ENCODE results near the gene ASB4.

Gene ASB4

DNA sequence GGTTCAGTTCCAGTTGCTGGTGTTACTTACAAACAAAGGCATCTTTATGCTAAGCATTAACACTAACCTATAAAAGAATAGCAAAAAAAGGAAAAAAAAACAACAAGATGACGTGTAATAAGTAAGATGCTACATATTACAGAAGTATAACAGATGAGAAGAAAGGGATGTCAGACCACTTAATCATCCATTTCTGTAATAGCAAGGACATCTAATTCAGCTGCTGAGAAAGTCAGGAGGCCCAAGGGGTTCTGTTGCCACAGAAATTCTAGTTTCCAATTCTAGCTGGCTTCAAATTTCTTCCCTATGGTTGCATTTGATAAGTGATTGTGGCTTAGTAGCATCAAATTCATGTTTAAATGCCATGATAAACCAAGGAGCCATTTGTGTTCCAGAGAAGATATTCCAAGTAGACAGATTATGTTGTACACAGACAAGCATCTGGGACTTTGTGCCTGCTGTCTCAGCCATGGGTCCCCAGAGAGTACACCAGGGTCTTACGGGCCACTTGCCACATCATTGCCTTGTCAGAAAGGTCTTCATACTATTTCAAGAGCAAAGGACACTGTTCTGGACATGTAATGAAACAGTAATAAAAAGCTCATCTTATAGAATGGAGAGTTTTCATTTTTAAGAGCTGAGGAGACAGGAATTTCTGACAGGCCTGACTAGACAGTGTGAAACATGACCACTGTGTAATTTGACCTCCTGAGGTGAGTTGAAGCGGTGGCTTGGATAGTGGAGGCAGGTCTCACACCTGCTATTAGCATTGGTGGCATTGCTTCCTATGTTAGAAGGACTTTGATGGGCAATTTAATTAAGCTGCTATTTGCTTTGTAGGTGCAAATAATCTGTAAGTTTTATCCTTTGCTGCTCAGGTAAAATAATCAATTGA lies 4.2 kb upstream of the ASB4 start:
- TF ChIP-seq, protein P1, sequence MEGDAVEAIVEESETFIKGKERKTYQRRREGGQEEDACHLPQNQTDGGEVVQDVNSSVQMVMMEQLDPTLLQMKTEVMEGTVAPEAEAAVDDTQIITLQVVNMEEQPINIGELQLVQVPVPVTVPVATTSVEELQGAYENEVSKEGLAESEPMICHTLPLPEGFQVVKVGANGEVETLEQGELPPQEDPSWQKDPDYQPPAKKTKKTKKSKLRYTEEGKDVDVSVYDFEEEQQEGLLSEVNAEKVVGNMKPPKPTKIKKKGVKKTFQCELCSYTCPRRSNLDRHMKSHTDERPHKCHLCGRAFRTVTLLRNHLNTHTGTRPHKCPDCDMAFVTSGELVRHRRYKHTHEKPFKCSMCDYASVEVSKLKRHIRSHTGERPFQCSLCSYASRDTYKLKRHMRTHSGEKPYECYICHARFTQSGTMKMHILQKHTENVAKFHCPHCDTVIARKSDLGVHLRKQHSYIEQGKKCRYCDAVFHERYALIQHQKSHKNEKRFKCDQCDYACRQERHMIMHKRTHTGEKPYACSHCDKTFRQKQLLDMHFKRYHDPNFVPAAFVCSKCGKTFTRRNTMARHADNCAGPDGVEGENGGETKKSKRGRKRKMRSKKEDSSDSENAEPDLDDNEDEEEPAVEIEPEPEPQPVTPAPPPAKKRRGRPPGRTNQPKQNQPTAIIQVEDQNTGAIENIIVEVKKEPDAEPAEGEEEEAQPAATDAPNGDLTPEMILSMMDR (IDR thresholded peaks at IDR 0.05), result no peak
- no peak overlapping the region for H3K27ac ChIP-seq
- no peaks in the 10 kb centered on the region for H3K36me3 ChIP-seq
- H3K27me3 ChIP-seq, result peaks cover 0 to 9% of the 10 kb centered on the region in 2 donors
- H3K4me1 ChIP-seq, result no peaks in the 10 kb centered on the region
- no peak for DNase-seq
- intact Hi-C loops (cut with DNase I; ENCODE audit: low total_unique reads), result no loop called here
- no peaks in the 10 kb centered on the region for H3K9me3 ChIP-seq
- no peak overlapping the region for H3K4me3 ChIP-seq

DNA sequence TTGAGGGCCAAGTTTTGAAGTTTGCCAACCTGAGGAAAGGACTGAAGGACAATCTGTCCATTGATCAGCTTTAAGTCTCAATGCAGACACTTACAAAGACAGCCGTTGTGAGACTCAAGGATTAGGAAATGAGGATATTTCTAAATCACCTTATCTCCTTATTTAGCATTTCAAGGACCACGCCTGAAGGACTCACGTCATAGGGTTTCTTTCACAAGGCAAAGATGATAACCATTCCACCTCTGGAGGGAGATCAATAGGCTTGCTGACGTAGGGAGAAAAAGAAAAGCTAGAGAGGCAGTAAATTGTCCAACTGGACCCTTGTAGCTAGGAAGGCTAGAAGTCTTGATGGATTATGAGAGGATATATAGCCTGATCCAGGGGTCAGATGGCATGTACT lies 3.3 kb upstream of the ASB4 start:
- H3K4me1 ChIP-seq, result no peaks in the 10 kb centered on the region
- intact Hi-C loops (cut with DNase I; ENCODE audit: low total_unique reads), result no loop called here
- peaks cover 0 to 9% of the 10 kb centered on the region in 2 donors for H3K27me3 ChIP-seq
- H3K36me3 ChIP-seq, result no peaks in the 10 kb centered on the region
- TF ChIP-seq, protein P1 (IDR thresholded peaks at IDR 0.05), result no peak
- H3K9me3 ChIP-seq, result no peaks in the 10 kb centered on the region
- no peak for DNase-seq
- H3K4me3 ChIP-seq, result no peak overlapping the region
- H3K27ac ChIP-seq, result no peak overlapping the region

DNA sequence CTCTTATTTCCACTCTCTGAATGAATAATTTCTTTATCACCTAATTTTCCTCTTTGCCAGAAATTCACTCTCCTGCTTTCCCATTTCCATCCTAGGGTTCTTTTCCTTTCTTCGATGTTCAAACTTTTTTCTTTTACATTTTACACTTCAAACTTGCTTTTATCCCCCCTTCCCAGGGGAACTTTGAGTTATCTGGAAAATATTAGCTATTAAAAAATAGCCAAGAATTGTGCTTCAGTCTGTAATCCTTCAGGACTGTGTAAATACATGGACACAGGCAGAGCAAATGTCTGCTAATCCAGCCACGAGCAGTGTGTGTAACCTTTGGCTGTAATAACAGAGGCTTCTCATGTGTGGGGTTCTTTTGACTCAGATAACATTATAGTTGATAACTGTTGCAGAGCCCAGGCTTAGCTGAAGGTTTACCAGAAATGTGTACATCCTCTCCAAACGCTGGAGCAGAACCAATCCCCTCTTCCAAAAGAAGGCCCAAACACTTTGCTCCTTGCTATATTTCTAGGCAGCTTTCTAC lies 4.6 kb downstream of the ASB4 start:
- Histone ChIP-seq H3K36me3 (no peaks in the 10 kb centered on the region), H3K9me3 (no peaks in the 10 kb centered on the region), H3K27ac (no peak overlapping the region), H3K4me3 (no peak overlapping the region), H3K27me3 (peaks cover 0 to 2% of the 10 kb centered on the region in 2 donors), H3K4me1 (no peaks in the 10 kb centered on the region)
- TF ChIP-seq, protein P1 (IDR thresholded peaks at IDR 0.05), result no peak
- intact Hi-C loops (cut with DNase I; ENCODE audit: low total_unique reads), result no loop called here
- no peak for DNase-seq

DNA sequence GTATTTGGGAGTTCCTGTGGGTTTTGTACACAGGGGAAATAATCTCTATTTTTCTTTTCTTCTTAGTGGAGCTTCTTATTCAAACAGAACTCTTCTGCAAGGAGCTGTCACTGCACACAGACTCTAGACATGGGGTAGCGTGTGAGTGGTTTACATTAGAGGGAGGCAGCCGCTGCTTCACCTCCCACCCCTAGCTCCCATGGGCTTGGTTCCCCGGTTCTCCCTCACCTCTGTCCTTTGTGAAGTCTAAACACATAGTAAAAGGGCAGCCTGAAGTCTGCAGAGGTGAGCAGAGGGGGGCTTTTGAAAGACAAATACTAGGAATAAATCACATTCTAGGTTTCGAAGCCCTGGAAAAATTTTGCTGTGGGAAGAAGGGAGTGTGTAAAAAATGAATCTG lies 5.5 kb downstream of the ASB4 start:
- no peaks in the 10 kb centered on the region for H3K9me3 ChIP-seq
- DNase-seq, result no peak
- H3K4me3 ChIP-seq, result no peak overlapping the region
- H3K36me3 ChIP-seq, result no peaks in the 10 kb centered on the region
- intact Hi-C loops (cut with DNase I; ENCODE audit: low total_unique reads), result no loop called here
- H3K27ac ChIP-seq, result no peak overlapping the region
- TF ChIP-seq, protein P1 (IDR thresholded peaks at IDR 0.05), result no peak
- H3K4me1 ChIP-seq, result no peaks in the 10 kb centered on the region
- no peaks in the 10 kb centered on the region for H3K27me3 ChIP-seq

DNA sequence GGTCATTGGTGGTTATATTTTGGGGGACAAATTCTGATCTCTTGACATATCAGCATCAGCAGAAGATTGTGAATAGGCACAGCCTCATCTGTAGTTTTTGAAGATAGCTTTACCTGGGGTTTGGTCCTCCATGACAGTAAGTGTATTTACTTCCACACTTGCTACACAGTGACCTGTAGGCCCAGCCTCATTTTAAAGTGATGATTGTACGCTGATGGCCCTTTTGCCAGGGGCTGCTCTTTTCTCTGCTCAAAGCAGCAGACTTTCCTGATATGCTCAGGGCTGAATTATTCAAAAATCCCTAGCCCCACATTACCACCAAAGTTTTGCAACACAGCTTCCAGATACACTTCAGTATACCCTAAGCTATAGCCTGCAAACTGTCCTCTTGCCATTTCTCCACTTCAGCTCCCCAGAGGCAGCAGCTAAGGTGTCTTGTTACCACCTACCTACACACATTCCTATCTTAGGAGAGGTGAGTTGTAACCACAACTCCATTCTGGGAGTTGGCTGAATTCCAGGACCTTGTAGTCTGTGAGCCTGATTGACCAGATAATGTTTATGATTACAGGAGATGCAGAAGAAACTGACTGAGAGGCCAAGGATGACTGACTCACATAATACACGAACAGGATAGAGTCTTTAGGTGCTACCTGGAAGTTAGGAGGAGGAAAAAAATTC lies 6.0 kb downstream of the ASB4 start:
- H3K36me3 ChIP-seq, result no peaks in the 10 kb centered on the region
- no peak overlapping the region for H3K27ac ChIP-seq
- no peaks in the 10 kb centered on the region for H3K27me3 ChIP-seq
- TF ChIP-seq, protein P1 (IDR thresholded peaks at IDR 0.05), result no peak
- intact Hi-C loops (cut with DNase I; ENCODE audit: low total_unique reads), result no loop called here
- no peaks in the 10 kb centered on the region for H3K9me3 ChIP-seq
- no peaks in the 10 kb centered on the region for H3K4me1 ChIP-seq
- H3K4me3 ChIP-seq, result no peak overlapping the region
- no peak for DNase-seq
